GM18858 (cell line): Measurements from ENCODE around the gene SBNO2.
A peak's percentile ranks its signal among the peaks of the same experiment; 100 is the strongest.

ENCODE experiments used
- ATAC-seq: cut with Tn5 transposase; IDR thresholded peaks from one replicate; pipeline ENCODE4 v1.9.1; 2021; ENCODE audit not compliant: unreplicated experiment

SBNO2 gene

DNA sequence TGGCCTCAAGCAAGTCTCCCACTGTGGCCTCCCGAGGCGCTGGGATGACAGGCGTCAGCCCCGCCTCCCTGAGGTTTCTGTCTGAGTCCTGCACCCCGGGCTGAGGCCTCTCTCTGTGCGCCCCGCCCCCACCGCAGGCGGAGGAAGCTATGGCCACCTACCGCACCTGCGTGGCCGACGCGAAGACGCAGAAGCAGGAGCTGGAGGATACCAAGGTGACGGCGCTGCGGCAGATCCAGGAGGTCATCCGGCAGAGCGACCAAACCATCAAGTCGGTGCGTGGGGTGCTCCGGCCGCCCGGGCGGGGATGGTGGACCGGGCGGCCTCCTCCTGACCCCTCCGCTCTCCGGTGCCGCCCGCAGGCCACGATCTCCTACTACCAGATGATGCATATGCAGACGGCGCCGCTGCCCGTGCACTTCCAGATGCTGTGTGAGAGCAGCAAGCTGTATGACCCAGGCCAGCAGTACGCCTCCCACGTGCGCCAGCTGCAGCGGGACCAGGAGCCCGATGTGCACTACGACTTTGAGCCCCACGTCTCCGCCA lies 94.4 kb downstream of the SBNO2 start:
- no peak for ATAC-seq

DNA sequence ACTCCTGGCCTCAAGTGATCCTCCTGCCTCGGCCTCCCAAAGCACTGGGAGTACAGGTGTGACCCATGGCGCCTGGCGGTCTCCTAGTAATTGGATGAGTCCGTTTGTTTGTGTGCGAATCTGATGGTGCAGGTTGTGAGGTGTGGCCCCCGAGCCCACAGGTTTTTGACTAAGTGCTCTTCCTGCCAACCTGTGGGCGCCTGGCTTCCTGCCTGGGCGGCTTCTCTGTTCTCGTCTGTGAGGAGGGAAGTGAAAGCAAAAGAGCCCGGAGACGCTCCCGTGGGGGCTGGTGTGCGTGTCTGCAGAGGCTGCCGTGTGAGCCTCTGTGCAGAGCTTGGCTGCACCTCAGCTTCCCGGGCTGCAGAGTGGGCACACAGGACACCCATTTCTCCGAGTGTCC lies 97.1 kb downstream of the SBNO2 start:
- peak; percentile 50 for ATAC-seq

DNA sequence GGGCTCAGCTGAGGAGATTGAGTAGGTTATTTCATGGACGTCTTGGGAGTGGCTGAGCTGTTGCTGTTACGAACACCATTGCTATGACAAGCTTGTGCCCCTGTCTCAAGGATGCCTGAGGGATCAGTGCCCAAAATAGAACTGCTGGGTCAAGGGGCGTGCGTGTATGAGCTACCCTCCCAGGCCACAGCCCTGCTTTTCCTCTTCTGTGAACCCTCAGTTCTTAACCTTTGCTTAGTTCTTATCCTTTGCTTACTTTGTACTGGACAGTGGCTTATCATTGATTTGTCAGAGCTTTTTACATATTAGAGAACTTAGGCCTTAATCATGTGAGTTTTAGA lies 98.1 kb downstream of the SBNO2 start:
- ATAC-seq: no peak

DNA sequence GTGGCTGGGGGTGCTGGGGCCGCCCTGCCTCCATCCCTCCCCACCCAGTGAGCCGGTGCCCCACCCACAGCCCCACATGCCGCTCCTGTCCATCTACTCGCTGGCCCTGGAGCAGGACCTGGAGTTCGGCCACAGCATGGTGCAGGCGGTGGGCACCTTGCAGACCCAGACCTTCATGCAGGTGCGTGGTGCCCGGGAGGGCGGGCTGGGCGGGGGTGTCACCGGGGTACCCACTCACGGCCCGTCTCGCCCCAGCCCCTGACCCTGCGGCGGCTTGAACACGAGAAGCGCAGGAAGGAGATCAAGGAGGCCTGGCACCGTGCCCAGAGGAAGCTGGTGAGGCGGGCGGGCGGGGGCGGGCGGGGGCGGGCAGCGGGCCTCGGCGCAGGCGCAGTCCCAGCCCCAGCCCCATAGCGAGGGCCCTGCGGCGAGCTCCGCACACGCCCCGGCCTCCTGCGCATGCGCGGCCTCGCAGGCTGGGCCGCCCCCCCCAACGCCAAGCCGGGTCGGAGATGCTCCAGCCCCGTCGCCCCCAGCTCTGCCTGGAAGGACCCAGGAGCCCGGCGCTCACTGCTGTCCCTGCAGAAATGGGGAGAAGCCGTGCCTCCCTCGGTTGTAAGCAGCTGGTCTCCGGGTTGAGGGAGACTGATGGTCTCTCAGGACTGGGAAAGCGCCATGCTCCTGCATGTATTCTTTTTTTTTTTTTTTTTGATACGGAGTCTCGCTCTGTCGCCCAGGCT lies 99.4 kb downstream of the SBNO2 start:
- ATAC-seq: no peak

DNA sequence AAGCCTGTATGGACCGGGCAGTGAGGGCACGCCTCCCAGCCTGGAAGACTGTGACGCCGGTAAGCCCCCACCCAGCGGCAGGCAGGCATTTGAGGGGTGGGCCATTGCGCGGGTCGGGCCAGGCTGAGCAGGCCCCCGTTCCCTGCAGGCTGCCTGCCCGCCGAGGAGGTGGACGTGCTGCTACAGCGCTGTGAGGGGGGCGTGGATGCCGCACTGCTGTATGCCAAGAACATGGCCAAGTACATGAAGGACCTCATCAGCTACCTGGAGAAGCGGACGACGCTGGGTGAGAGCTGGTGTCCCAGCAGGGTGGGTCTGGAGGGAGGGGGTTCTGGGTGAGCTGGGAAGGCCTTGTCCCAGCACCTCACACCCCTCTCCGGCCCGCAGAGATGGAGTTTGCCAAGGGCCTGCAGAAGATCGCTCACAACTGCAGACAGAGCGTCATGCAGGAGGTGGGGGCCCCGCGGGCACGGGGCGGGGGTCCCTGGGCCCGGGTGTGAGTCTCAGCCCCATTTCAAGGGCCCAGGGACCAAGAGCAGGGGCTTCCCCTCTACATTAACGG lies 100.0 kb downstream of the SBNO2 start:
- no peak for ATAC-seq

DNA sequence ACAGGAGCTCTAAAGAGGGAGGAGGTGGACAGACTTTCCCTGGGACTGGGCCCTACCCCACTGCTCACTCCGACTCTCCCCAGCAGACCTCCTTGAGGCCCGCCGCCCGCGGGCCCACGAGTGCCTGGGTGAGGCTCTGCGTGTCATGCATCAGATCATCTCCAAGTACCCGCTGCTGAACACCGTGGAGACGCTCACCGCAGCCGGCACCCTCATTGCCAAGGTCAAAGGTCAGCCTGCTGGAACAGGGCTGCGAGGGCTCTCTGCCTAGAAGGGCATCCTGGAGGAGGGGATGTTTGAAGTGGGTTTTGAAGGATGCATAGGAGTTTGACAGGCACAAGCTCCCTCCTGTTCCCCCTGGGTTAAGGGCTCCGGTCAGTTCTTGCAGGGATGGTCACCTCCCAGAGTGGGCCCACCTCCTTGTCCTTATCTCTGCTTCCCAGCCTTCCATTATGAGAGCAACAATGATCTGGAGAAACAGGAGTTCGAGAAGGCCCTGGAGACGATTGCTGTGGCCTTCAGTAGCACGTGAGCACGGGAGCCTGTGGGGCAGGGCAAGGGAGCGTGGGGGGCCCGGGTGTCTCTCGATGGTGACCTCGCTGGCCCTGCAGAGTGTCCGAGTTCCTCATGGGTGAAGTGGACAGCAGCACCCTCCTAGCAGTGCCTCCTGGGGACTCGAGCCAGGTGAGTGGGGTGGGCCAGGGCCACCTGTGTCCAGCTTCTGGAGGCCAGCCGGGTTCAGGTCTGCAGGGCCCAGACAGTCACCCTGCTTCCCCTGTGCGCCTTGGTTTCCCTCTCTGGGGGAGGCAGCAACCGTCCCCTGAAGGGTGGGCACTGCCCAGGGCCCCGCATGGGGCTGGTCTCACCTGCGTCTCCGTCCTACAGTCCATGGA lies 100.8 kb downstream of the SBNO2 start:
- no peak for ATAC-seq

DNA sequence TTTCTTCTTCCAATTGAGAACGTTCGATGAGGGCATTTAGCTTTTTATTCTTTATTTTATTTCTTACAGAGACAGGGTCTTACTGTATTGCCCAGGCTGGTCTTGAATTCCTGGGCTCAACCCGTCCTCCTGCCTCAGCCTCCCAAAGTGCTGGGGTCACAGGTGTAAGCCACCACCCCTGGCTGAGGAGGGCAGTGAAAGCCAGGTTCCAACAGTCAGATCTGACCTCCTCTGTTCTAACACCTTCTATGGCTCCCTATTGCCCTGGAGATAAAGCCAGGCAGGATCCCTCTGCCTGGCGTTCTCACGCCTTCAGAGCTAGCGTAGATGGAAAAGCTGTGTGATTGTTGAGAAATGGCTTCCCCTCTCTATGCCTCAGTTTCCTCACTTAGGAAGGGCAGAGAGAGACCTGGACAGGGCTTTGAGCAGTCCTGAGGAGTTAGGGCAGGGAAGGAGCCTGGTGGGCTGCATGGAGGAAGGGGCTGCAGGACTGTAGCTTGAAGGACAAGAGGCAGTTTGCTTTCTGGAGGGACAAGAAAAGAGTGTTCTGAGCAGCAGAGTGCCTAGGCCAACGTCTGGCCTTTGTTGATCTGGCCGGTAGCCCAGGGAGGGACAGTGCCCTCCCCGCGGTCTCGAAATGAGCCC lies 101.6 kb downstream of the SBNO2 start:
- ATAC-seq: no peak

DNA sequence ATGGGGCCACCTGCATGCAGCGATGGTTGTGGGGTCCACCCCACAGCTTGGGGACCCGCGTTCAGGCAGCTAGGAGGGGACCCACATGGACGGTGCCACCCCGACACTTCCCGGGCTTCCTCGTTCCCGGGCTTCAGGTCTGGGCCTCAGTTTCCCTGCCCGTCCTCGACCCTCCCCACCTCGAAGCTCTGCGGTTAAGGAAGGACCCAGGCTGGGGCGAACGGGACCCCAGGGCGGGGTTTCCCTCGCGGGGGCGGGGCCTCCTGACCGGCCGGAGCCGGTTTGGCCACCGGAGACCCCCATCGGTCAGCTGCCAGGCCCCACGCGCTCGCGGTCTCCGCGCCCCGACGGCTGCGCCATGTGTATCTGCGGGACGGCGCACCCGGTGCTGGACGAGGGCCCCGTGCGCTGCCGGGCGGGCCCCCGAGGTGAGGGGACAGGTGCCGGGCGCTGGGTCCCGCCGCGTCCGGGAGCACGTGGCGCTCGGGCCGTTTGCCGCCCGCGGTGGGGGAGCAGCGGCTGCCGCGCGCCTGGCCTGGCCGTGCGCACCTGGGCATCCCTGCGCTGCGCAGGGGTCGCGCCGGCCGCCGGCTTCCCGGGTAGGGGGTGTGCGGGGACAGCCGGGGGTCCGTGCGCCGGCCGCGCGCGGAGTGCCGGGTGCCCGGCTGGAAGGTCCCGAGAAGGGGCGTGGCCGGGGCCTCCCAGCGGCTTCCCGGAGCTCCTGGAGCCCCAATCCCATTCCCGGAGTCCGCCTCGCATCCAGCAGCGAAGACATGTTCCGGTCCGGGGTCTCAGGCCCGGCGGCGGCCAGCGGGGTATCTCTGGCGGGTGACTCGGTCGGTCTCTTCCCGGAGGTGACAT lies 102.9 kb downstream of the SBNO2 start:
- ATAC-seq: no peak

DNA sequence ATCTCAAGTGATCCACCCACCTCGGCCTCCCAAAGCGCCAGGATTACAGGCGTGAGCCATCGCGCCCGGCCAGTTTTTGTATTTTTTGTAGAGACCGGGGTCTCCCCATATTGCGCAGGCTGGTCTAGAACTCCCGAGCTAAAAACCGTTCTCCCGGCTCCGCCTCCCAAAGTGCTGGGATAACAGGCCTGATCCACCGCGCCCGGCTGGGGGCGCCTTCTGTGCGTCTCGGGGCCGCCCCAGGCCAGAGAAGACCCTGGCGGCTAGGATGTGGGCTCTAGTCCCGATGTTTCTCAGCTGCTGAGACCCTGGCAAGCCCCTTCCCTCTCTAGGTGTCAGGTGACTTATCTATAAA lies 103.5 kb downstream of the SBNO2 start:
- no peak for ATAC-seq

DNA sequence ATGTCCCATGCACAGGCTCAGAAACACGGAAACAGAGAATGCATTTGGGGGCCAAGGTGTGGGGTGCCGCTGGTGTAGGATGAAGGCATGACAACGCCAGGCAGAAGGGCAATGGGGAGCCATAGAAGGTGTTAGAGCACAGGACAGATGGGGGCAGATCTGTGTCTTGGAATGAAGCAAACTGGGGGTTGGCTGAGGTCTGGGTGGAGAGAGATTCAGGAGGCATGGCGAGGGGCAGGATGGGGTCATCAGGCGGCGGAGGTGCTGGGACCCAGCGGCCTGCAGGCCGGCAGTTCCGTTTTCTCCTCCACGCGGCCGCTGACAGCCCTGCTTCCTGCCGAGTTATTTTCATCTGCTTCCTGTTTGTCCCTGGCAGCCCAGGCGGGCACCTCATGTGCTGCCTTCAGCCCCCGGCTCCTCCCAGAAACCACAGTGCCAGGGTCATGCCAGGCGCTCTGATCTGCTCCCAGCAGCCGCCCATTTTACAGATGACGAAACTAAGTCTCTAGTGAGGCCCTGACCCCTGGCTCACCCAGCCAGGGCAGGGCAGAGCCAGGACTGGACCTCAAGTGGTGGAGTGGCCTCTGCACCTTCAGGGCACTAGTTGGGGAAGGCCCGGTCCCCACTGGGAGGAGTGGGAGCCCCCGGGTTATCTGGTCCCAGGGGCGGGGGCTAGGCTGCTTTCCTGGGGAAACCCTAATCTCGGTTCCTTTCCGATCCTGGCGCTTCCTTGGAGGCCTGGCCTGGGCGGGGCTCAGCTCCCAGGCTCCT lies 104.9 kb downstream of the SBNO2 start:
- no peak for ATAC-seq

DNA sequence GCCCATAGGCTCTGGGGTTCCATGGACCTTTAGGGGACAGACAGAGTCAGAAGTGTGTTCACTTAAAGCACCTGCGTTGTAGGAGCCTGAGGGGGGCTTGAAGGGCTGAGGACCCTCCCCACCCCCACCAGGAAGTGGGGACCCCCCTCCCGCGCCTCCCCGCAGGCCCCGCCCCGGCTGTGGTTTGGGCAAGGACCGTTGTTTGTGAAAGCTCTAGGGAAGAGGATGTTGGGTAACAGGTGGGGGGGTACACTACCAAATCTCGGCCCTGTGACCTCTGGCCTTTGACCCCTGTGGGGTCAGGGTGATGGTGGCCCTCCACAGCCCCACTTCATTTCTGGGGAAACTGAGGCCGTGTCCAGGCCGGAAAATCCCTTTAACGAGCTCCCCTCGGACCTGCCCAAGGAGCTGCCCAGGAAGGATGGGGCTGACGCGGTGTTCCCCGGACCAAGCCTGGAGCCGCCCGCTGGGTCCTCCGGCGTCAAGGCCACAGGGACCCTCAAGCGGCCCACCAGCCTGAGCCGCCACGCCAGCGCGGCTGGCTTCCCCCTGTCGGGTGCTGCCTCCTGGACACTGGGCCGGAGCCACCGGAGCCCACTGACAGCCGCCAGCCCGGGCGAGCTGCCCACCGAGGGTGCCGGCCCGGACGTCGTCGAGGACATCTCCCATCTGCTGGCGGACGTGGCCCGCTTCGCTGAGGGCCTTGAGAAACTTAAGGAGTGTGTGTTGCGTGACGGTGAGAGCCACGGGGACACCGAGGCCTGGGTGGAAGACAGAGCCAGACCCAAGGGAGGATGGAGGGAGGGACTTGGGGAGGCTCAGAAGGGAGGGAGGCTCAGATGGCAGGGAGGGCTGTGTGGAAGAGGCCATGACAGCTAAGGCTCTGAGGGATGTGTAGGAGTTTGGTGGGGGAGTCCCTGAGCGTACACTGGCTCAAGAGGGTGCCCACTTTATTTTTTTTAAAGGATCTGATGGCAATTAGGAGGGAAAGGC lies 105.8 kb downstream of the SBNO2 start:
- ATAC-seq: no peak

DNA sequence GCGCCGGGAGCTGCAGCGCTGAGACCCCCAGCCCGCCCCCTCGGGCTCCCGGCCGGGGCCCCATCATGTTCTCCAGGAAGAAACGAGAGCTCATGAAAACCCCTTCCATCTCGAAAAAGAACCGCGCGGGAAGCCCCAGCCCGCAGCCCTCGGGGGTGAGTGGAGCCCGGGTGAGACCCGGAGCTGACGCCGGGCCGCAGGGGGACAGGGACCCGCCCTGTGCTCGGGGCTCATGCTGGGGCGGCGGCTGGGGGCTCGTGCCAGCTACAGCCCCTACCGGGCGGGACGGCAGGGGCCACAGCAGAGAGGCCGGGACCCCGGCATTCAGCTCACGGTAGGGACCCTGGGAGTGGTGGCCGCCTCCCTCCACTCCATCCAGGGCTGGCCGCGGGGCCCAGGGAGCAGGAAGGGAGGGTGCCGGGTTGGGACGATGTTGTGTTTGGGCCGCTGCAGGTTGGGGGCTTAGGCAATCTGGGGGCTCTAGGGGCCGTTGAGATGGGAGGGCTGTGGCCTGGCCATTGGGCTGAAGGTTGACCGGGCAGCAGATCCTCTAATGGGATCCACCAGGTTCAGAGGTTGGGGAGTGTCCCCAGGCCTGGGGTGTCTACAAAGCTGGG lies 106.6 kb downstream of the SBNO2 start:
- no peak for ATAC-seq

DNA sequence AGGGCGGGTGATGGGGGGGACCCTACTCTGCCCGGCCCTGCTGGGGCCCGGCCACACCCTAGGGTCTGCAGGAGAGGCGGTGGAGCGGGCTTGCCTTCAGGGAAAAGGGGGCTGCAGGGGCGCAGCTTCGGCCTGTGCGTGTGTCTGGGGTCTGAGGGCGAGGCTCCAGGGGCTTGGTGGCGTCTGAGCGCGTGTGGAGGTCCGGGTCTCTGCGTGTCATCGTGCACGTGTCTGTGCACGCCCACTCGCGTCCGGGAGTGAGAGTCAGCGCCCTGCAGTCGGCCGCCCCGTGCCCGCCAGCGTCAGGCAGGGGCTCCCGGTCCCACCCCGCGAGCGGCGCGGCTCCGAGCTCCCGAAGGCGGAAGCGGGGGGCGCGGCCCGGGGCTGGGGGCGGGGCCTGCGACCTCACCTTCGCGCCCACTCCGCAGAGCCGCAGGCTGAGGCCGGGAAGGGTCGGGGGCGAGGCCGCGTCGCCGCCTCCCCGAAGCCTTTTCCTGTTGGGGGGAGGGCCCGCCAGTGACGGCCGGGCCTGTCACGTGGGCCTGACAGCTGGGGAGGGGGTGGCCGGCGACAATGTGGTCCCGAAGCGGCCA lies 107.2 kb downstream of the SBNO2 start, which contains the start of gene ARHGAP45:
ARHGAP45 (plus strand) TSS at position 420 of the 593 bp plus-strand sequence. CDS start 239 bp downstream, outside the sequence.
- ATAC-seq: no peak

DNA sequence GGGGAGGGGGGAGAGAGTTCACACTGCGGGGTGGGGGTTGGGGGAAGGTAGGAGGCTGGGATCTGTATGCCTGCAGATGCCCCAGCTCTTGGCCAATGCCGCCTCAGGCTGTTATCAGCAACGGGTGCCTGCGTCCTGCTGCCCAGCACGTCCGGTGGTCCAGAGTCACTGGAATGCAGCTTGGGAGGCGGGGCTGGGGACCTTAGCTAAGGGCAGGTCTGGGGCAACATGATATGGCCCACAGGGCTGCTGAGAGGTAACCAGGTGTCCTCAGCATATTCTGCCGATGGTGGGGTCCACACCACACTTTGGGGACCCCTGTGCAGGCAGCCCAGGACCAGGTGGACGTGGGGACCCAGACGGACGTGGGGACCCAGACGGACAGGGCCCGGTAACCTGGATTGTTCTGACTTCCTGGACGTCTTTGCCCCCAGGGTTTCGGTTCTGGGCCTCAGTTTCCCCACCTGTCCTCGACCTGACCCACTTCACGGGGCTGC lies 107.8 kb downstream of the SBNO2 start:
- ATAC-seq: no peak

DNA sequence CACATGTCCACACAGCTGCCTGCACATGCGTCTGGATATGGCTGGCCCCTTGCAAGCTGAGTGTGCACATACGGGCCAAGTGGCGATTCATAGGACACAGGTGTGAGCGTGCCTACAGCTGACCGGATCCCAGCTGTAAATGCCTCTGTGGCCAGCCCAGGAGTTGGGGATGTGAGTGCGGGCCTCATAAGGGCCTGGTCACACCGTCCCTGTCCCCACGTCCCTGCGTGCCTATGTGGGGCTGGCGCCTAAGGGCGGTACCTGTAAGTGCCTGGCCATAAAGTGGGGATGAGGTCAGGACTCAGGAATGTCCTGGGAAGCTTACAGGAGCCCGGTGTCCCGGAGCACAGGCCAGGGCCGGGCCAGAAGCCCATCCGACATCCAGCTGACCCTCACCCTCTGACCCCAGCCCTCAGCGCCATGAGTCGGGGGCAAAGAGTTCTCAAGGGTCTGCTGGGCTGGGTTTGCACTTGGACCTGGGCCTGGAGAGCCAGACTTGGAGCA lies 108.4 kb downstream of the SBNO2 start:
- no peak for ATAC-seq

DNA sequence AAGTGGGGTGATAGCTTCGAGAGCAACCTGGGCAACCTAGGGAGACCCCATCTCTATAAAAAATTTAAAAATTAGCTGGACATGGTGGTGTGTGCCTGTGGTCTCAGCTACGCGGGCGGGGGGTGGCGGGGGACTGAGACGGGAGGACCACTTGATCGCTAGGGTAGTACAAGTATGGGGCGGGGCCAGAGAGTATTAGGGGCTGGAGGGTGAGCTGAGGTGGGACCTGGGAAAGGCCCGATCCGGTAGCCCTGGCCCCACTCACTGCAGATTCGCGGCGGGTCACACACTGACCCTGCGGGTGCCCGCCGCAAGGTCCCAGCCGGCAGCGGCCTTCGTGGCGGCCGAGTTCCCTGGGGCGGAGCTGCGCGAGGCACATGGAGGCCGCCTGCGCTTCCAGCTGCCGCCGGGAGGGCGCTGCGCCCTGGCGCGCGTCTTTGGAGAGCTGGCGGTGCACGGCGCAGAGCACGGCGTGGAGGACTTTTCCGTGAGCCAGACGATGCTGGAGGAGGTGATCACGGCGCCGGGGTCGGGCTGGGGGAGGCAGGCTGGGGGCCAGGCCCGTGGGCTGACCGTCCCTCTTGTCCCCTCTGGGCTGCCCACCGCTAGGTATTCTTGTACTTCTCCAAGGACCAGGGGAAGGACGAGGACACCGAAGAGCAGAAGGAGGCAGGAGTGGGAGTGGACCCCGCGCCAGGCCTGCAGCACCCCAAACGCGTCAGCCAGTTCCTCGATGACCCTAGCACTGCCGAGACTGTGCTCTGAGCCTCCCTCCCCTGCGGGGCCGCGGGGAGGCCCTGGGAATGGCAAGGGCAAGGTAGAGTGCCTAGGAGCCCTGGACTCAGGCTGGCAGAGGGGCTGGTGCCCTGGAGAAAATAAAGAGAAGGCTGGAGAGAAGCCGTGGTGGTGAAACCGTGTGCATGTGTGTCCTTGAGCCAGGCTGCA lies 109.1 kb downstream of the SBNO2 start:
- no peak for ATAC-seq
